GM12891 (cell line): Measurements from ENCODE around the gene SEC14L3.

Source experiments
- DNase-seq: peaks from one replicate; pipeline ENCODE4 v3.0.0; 2011; ENCODE audit warnings: low spot score; ENCODE audit not compliant: insufficient read length
- FAIRE-seq: peaks from 2 replicates; lab custom pipeline; 2011; peaks lifted over from hg19 to GRCh38; lab: Jason Lieb, UNC
- PAX5 ChIP-seq: IDR thresholded peaks from 2 replicates; pipeline ENCODE4 v1.6.1; 2011; ENCODE audit warnings: low read length, moderate library complexity, mild to moderate bottlenecking; ENCODE audit not compliant: insufficient read depth, severe bottlenecking
- POLR2A ChIP-seq: IDR thresholded peaks from 2 replicates; pipeline ENCODE4 v1.6.1; 2011; ENCODE audit warnings: low read depth, low read length, control low read depth
- POLR2AphosphoS5 ChIP-seq: IDR thresholded peaks from 2 replicates; pipeline ENCODE4 v1.6.1; 2011; ENCODE audit warnings: low read depth, low read length, control low read depth
- POU2F2 ChIP-seq: IDR thresholded peaks from 2 replicates; pipeline ENCODE4 v1.6.1; 2011; ENCODE audit warnings: low read depth, mild to moderate bottlenecking, control low read depth, low read length, moderate library complexity
- SPI1 ChIP-seq: IDR thresholded peaks from 2 replicates; pipeline ENCODE4 v1.6.1; 2011; ENCODE audit warnings: low read depth, low read length, control low read depth
- TAF1 ChIP-seq: IDR thresholded peaks from 2 replicates; pipeline ENCODE4 v1.6.1; 2011; ENCODE audit warnings: low read depth, low read length, control low read depth

The SEC14L3 gene

GRCh38 chr22:30447656-30448055 is 24.2 kb downstream of the SEC14L3 start:
- DNase-seq (no peak), FAIRE-seq (no peak)
- no peak for TF ChIP-seq POU2F2
- TF ChIP-seq POLR2AphosphoS5, result no peak
- TF ChIP-seq POLR2A, result no peak
- no peak for TF ChIP-seq PAX5
- TF ChIP-seq SPI1, result no peak
- no peak for TF ChIP-seq TAF1

GRCh38 chr22:30445438-30446145 is 26.2 kb downstream of the SEC14L3 start:
- no peak for FAIRE-seq
- TF ChIP-seq SPI1, result no peak
- no peak for TF ChIP-seq POU2F2
- TF ChIP-seq POLR2A, result no peak
- no peak for TF ChIP-seq PAX5
- TF ChIP-seq TAF1, result no peak
- no peak for TF ChIP-seq POLR2AphosphoS5
- DNase-seq, result no peak

GRCh38 chr22:30444632-30445437 is 27.0 kb downstream of the SEC14L3 start:
- peak; percentile 90 for FAIRE-seq
- TF ChIP-seq POLR2A, result peak; percentile 98
- TF ChIP-seq POU2F2, result peak; percentile 86
- TF ChIP-seq PAX5, result no peak
- TF ChIP-seq POLR2AphosphoS5, result peak; percentile 94
- no peak for DNase-seq

GRCh38 chr22:30441088-30441487 is 30.7 kb downstream of the SEC14L3 start:
- FAIRE-seq (no peak), DNase-seq (no peak)
- TF ChIP-seq TAF1 (no peak), POLR2A (no peak), SPI1 (no peak), POU2F2 (no peak), PAX5 (no peak), POLR2AphosphoS5 (no peak)

GRCh38 chr22:30439836-30440235 is 32.0 kb downstream of the SEC14L3 start:
- DNase-seq (no peak), FAIRE-seq (no peak)
- TF ChIP-seq TAF1 (no peak), POU2F2 (no peak), PAX5 (no peak), POLR2AphosphoS5 (no peak), SPI1 (no peak), POLR2A (no peak)

GRCh38 chr22:30439226-30439625 is 32.6 kb downstream of the SEC14L3 start:
- no peak for TF ChIP-seq SPI1
- no peak for FAIRE-seq
- no peak for DNase-seq

- no peak for DNase-seq
- no peak for FAIRE-seq
- no peak for TF ChIP-seq TAF1
- no peak for TF ChIP-seq PAX5
- no peak for TF ChIP-seq POU2F2
- TF ChIP-seq POLR2AphosphoS5, result no peak
- TF ChIP-seq POLR2A, result no peak
- no peak for TF ChIP-seq SPI1
Measured at GRCh38 chr22:30438559-30438958, 33.3 kb downstream of the SEC14L3 start.

GRCh38 chr22:30436196-30436595 is 35.6 kb downstream of the SEC14L3 start:
- no peak for TF ChIP-seq SPI1
- TF ChIP-seq POLR2AphosphoS5, result no peak
- no peak for TF ChIP-seq POU2F2
- TF ChIP-seq PAX5, result no peak
- TF ChIP-seq TAF1, result no peak
- TF ChIP-seq POLR2A, result no peak
- FAIRE-seq (no peak), DNase-seq (no peak)

- TF ChIP-seq POU2F2 (no peak), PAX5 (no peak), SPI1 (peak; percentile 52)
- FAIRE-seq (peak; percentile 97), DNase-seq (no peak)
Measured at GRCh38 chr22:30435674-30436126, 36.1 kb downstream of the SEC14L3 start.

- no peak for TF ChIP-seq TAF1
- no peak for TF ChIP-seq PAX5
- TF ChIP-seq POU2F2, result no peak
- TF ChIP-seq SPI1, result no peak
- no peak for TF ChIP-seq POLR2A
- TF ChIP-seq POLR2AphosphoS5, result no peak
- DNase-seq, result no peak
- no peak for FAIRE-seq
Measured at GRCh38 chr22:30434843-30435242, 37.0 kb downstream of the SEC14L3 start.
